ENCODE results near the gene PSMC3.

Gene PSMC3

GRCh38 chr11:47384498-47384897 lies 41.7 kb downstream of the PSMC3 start:
- CTCF ChIA-PET: no interaction called here
- POLR2A ChIA-PET: no interaction called here
- no peak for TF ChIP-seq CTCF (IDR thresholded peaks at IDR 0.05; ENCODE audit: control extremely low read depth, extremely low read depth, low read depth, missing control alignments)
- no peak for DNase-seq (ENCODE audit: extremely low spot score)

- CTCF ChIA-PET: interaction anchor here (1.7 to 1.8 kb wide), 2 partner anchors 8 to 9 kb away, joined by 4 to 7 read pairs; no protein-coding TSS in a partner anchor
- POLR2A ChIA-PET: no interaction called here
- TF ChIP-seq CTCF (IDR thresholded peaks at IDR 0.05; ENCODE audit: control extremely low read depth, extremely low read depth, low read depth, missing control alignments): no peak
- no peak for DNase-seq (ENCODE audit: extremely low spot score)
Observed at GRCh38 chr11:47383071-47383470, 43.2 kb downstream of the PSMC3 start.

- no peak for DNase-seq (ENCODE audit: extremely low spot score)
- ChIA-PET CTCF (interaction anchor here (0.7 to 1.9 kb wide), 2 partner anchors 9 to 27 kb away, joined by 3 to 4 read pairs; no protein-coding TSS in a partner anchor), POLR2A (interaction anchor here (0.7 kb wide), 1 partner anchor 35 kb away, joined by 3 read pairs; no protein-coding TSS in a partner anchor)
Observed at GRCh38 chr11:47380078-47380477, 46.2 kb downstream of the PSMC3 start.

GRCh38 chr11:47379317-47379716 lies 46.9 kb downstream of the PSMC3 start:
- ChIA-PET CTCF (interaction anchor here (0.7 to 1.9 kb wide), 4 partner anchors 10 to 202 kb away, joined by 3 to 4 read pairs (median 3); no protein-coding TSS in a partner anchor), POLR2A (interaction anchor here (0.7 kb wide), 1 partner anchor 36 kb away, joined by 3 read pairs; no protein-coding TSS in a partner anchor)
- no peak for DNase-seq (ENCODE audit: extremely low spot score)
- TF ChIP-seq CTCF (IDR thresholded peaks at IDR 0.05; ENCODE audit: control extremely low read depth, extremely low read depth, low read depth, missing control alignments): no peak

More at GRCh38 chr11:47380078-47380477, 46.2 kb downstream of the PSMC3 start:
- TF ChIP-seq CTCF (IDR thresholded peaks at IDR 0.05; ENCODE audit: control extremely low read depth, extremely low read depth, low read depth, missing control alignments): no peak

GRCh38 chr11:47378836-47379170 lies 47.4 kb downstream of the PSMC3 start:
- POLR2A ChIA-PET: interaction anchor here (0.8 kb wide), 2 partner anchors 10 to 34 kb away, joined by 3 to 4 read pairs; no protein-coding TSS in a partner anchor
- DNase-seq (ENCODE audit: extremely low spot score): no peak
- CTCF ChIA-PET: interaction anchor here (0.7 to 1.9 kb wide), 6 partner anchors 9 to 201 kb away, joined by 3 to 4 read pairs (median 3); no protein-coding TSS in a partner anchor
- TF ChIP-seq CTCF (IDR thresholded peaks at IDR 0.05; ENCODE audit: control extremely low read depth, extremely low read depth, low read depth, missing control alignments): no peak

- TF ChIP-seq CTCF (IDR thresholded peaks at IDR 0.05; ENCODE audit: control extremely low read depth, extremely low read depth, low read depth, missing control alignments): no peak
- ChIA-PET POLR2A (interaction anchor here (0.8 kb wide), 2 partner anchors 11 to 34 kb away, joined by 3 to 4 read pairs; no protein-coding TSS in a partner anchor), CTCF (interaction anchor here (0.7 to 1.9 kb wide), 9 partner anchors 10 to 200 kb away, joined by 3 to 6 read pairs (median 3); no protein-coding TSS in a partner anchor)
- peak; percentile 90 for DNase-seq (ENCODE audit: extremely low spot score)
Observed at GRCh38 chr11:47378010-47378835, 48.0 kb downstream of the PSMC3 start, which contains the start of gene SPI1. Gene SPI1 (minus strand): TSS chr11:47378547. CDS start chr11:47378353, 194 bp downstream.
